HEK293T (cell line): ENCODE data around the gene DCAF5.

ENCODE experiments used
- CTCF ChIA-PET: fragments of 350-600 bp; formaldehyde crosslinking; extraction: SDS; loops from one replicate; lab custom pipeline; 2021; ENCODE audit warnings: antibody characterized with exemption, inconsistent platforms; lab: Yijun Ruan, JAX
- POLR2A ChIA-PET: fragments of 350-600 bp; formaldehyde crosslinking; extraction: SDS; loops from one replicate; lab custom pipeline; 2020; ENCODE audit warnings: antibody characterized with exemption, inconsistent platforms; lab: Yijun Ruan, JAX
- DNase-seq: peaks from one replicate; pipeline ENCODE4 v3.0.0; 2012; ENCODE audit warnings: mixed read lengths; ENCODE audit errors: extremely low spot score
- ARNT ChIP-seq: fragments of 450-650 bp; IDR thresholded peaks from 2 replicates; pipeline ENCODE4 v1.6.1; 2017; ENCODE audit warnings: mild to moderate bottlenecking
- BHLHE40 ChIP-seq: fragments of 450-650 bp; IDR thresholded peaks from 2 replicates; pipeline ENCODE4 v1.6.1; 2016; ENCODE audit warnings: mild to moderate bottlenecking, moderate library complexity, borderline replicate concordance
- CTBP1 ChIP-seq: fragments of 450-650 bp; IDR thresholded peaks from 2 replicates; pipeline ENCODE4 v1.6.1; 2016; ENCODE audit warnings: borderline replicate concordance
- ELF4 ChIP-seq: fragments of 450-650 bp; IDR thresholded peaks from 2 replicates; pipeline ENCODE4 v1.6.1; 2017; ENCODE audit warnings: antibody characterized with exemption
- FOXA1 ChIP-seq: fragments of 450-650 bp; IDR thresholded peaks from 2 replicates; pipeline ENCODE4 v1.6.1; 2016; ENCODE audit warnings: mild to moderate bottlenecking
- FOXK2 ChIP-seq: fragments of 450-650 bp; IDR thresholded peaks from 2 replicates; pipeline ENCODE4 v1.6.1; 2016; ENCODE audit warnings: mild to moderate bottlenecking
- FOXM1 ChIP-seq: fragments of 450-650 bp; IDR thresholded peaks from 2 replicates; pipeline ENCODE4 v1.6.1; 2017; ENCODE audit warnings: mild to moderate bottlenecking, borderline replicate concordance
- HDGF ChIP-seq: fragments of 450-650 bp; IDR thresholded peaks from 2 replicates; pipeline ENCODE4 v1.6.1; 2017; ENCODE audit warnings: antibody characterized with exemption, borderline replicate concordance
- L3MBTL2 ChIP-seq: fragments of 450-650 bp; conservative IDR thresholded peaks from 2 replicates; pipeline ENCODE4 v1.6.1; 2016; ENCODE audit warnings: mild to moderate bottlenecking
- LEF1 ChIP-seq: fragments of 450-650 bp; IDR thresholded peaks from 2 replicates; pipeline ENCODE4 v1.6.1; 2017; ENCODE audit warnings: mild to moderate bottlenecking, borderline replicate concordance
- NFRKB ChIP-seq: fragments of 450-650 bp; IDR thresholded peaks from 2 replicates; pipeline ENCODE4 v1.6.1; 2016; ENCODE audit warnings: mild to moderate bottlenecking, moderate library complexity
- PKNOX1 ChIP-seq: fragments of 450-650 bp; IDR thresholded peaks from 2 replicates; pipeline ENCODE4 v1.6.1; 2016
- SP1 ChIP-seq: fragments of 450-650 bp; IDR thresholded peaks from 2 replicates; pipeline ENCODE4 v1.6.1; 2017
- SUZ12 ChIP-seq: fragments of 450-650 bp; IDR thresholded peaks from 2 replicates; pipeline ENCODE4 v1.6.1; 2016; ENCODE audit warnings: mild to moderate bottlenecking
- TARDBP ChIP-seq: fragments of 450-650 bp; IDR thresholded peaks from 2 replicates; pipeline ENCODE4 v1.6.1; 2016
- ZNF384 ChIP-seq: fragments of 450-650 bp; IDR thresholded peaks from 2 replicates; pipeline ENCODE4 v1.6.1; 2016

DCAF5 gene

GRCh38 chr14:69153873-69154270 is 953 bp upstream of the DCAF5 start:
- no peak for TF ChIP-seq TARDBP
- TF ChIP-seq FOXM1, result no peak
- TF ChIP-seq FOXK2, result no peak
- TF ChIP-seq FOXA1, result no peak
- TF ChIP-seq HDGF, result no peak
- no peak for TF ChIP-seq L3MBTL2
- no peak for TF ChIP-seq SUZ12
- no peak for TF ChIP-seq NFRKB
- TF ChIP-seq ZNF384, result no peak
- TF ChIP-seq SP1, result no peak
- no peak for DNase-seq
- POLR2A ChIA-PET, result no interaction called here
- CTCF ChIA-PET, result interaction anchor here (0.6 kb wide), 1 partner anchor 13 kb away, joined by 6 read pairs; no protein-coding TSS in a partner anchor

GRCh38 chr14:69153152-69153872 is 393 bp upstream of the DCAF5 start:
- POLR2A ChIA-PET, result interaction anchor here (2.5 to 2.8 kb wide), 2 partner anchors 20 to 23 kb away, joined by 17 to 24 read pairs; no protein-coding TSS in a partner anchor
- CTCF ChIA-PET, result interaction anchor here (0.6 kb wide), 1 partner anchor 10 kb away, joined by 3 read pairs; no protein-coding TSS in a partner anchor
- peak; percentile 91 for DNase-seq
- no peak for TF ChIP-seq HDGF
- peak; percentile 1; the same call in 1 of the 2 replicates for TF ChIP-seq FOXM1

- DNase-seq, result peak; percentile 39
- POLR2A ChIA-PET, result interaction anchor here (0.6 to 2.8 kb wide), 5 partner anchors 17 to 241 kb away, joined by 3 to 24 read pairs (median 7); no protein-coding TSS in a partner anchor
- no peak for TF ChIP-seq LEF1
- no peak for TF ChIP-seq ARNT
- CTCF ChIA-PET, result interaction anchor here (0.5 to 3.8 kb wide), 6 partner anchors 9 to 22 kb away, joined by 3 to 21 read pairs (median 5); no protein-coding TSS in a partner anchor
These were observed 578 bp downstream of the DCAF5 start for GRCh38 chr14:69152181-69152901.

- TF ChIP-seq SP1, result no peak
- peak; percentile 29; the same call in 1 of the 2 replicates for TF ChIP-seq FOXM1
- ChIA-PET CTCF (interaction anchor here (0.5 to 3.8 kb wide), 7 partner anchors 9 to 50 kb away, joined by 3 to 21 read pairs (median 4); no protein-coding TSS in a partner anchor), POLR2A (interaction anchor here (1.2 to 2.8 kb wide), 6 partner anchors 14 to 40 kb away, joined by 3 to 24 read pairs (median 6); no protein-coding TSS in a partner anchor)
- DNase-seq, result peak; percentile 77
These were observed 1.3 kb downstream of the DCAF5 start for GRCh38 chr14:69151458-69152180.

- ChIA-PET POLR2A (interaction anchor here (1.2 kb wide), 1 partner anchor 17 kb away, joined by 3 read pairs; no protein-coding TSS in a partner anchor), CTCF (interaction anchor here (3.8 kb wide), 1 partner anchor 19 kb away, joined by 21 read pairs; no protein-coding TSS in a partner anchor)
- TF ChIP-seq BHLHE40 (no peak), HDGF (no peak), ZNF384 (no peak), SUZ12 (no peak), CTBP1 (no peak), FOXK2 (no peak), ELF4 (no peak), NFRKB (no peak), ARNT (no peak), LEF1 (no peak), L3MBTL2 (no peak), SP1 (no peak), TARDBP (no peak), FOXM1 (no peak), PKNOX1 (no peak), FOXA1 (no peak)
- DNase-seq, result no peak
These were observed 3.3 kb downstream of the DCAF5 start for GRCh38 chr14:69149461-69150244.

- TF ChIP-seq FOXM1, result no peak
- TF ChIP-seq TARDBP, result no peak
- TF ChIP-seq L3MBTL2, result no peak
- TF ChIP-seq FOXA1, result no peak
- no peak for TF ChIP-seq SUZ12
- TF ChIP-seq ARNT, result no peak
- TF ChIP-seq NFRKB, result no peak
- TF ChIP-seq ZNF384, result no peak
- no peak for TF ChIP-seq PKNOX1
- TF ChIP-seq LEF1, result no peak
- no peak for TF ChIP-seq ELF4
- TF ChIP-seq BHLHE40, result no peak
- TF ChIP-seq FOXK2, result no peak
- no peak for TF ChIP-seq SP1
- no peak for TF ChIP-seq CTBP1
- no peak for DNase-seq
- ChIA-PET CTCF (no interaction called here), POLR2A (no interaction called here)
These were observed 10.8 kb downstream of the DCAF5 start for GRCh38 chr14:69142101-69142500.
